GM12801 (cell line): Measurements from ENCODE around the gene ZNF710.

Experiments used
- CTCF ChIP-seq: IDR thresholded peaks from one replicate; pipeline ENCODE4 v1.5.1; 2011; ENCODE audit warnings: control low read depth; ENCODE audit not compliant: insufficient read length; ENCODE audit errors: extremely low read depth

The ZNF710 gene

GRCh38 chr15:90037511-90037860 is 36.4 kb downstream of the ZNF710 start:
- TF ChIP-seq CTCF = no peak

- TF ChIP-seq CTCF = no peak
These were observed 37.0 kb downstream of the ZNF710 start for GRCh38 chr15:90037961-90038631.

- TF ChIP-seq CTCF = no peak
These were observed 37.5 kb downstream of the ZNF710 start for GRCh38 chr15:90038632-90039095.

- TF ChIP-seq CTCF = no peak
These were observed 38.9 kb downstream of the ZNF710 start for GRCh38 chr15:90039996-90040395.

GRCh38 chr15:90040618-90041017 is 39.5 kb downstream of the ZNF710 start:
- no peak for TF ChIP-seq CTCF

GRCh38 chr15:90042356-90042755 is 41.2 kb downstream of the ZNF710 start:
- no peak for TF ChIP-seq CTCF

GRCh38 chr15:90042766-90043529 is 41.8 kb downstream of the ZNF710 start:
- TF ChIP-seq CTCF = no peak
